ENCODE measurements around the gene CCDC178. TPM values are rescaled to one million over a fixed set of nuclear protein-coding genes. Genes with fewer than 3 reads are reported as not detected.

CCDC178 gene
- total RNA-seq, 2 donors from 2014 or later, result 0.33 to 9.9 TPM

GRCh38 chr18:33446604-33447003, 6.1 kb upstream of the CCDC178 start:
- no peak overlapping the region for H3K27ac ChIP-seq
- H3K27me3 ChIP-seq, result no peaks in the 10 kb centered on the region
- DNase-seq, result no peak
- H3K4me3 ChIP-seq, result no peak overlapping the region
- H3K36me3 ChIP-seq (replicated peaks in 1 of 2; ENCODE audit: insufficient read depth in 1 of 2, low read depth in 2 of 2), result no peaks in the 10 kb centered on the region
- no peaks in the 10 kb centered on the region for H3K4me1 ChIP-seq
- WGBS, 2 donors, result 0 to 37% methylated on average over 1 of the region's 1 CpG
- H3K9me3 ChIP-seq, result no peaks in the 10 kb centered on the region
- ATAC-seq, result no peak
- TF ChIP-seq CTCF (IDR thresholded peaks at IDR 0.05), result no peak
- TF ChIP-seq POLR2A (IDR thresholded peaks at IDR 0.05), result no peak
- intact Hi-C loops (cut with DNase I), result no loop called here

- 46 to 62% methylated on average over 2 of the region's 2 CpGs for WGBS, 2 donors
- Histone ChIP-seq H3K4me3 (no peak overlapping the region), H3K27ac (no peak overlapping the region), H3K4me1 (peaks cover 2% of the 10 kb centered on the region), H3K36me3 (replicated peaks in 1 of 2; ENCODE audit: insufficient read depth in 1 of 2, low read depth in 2 of 2) (no peaks in the 10 kb centered on the region), H3K9me3 (no peaks in the 10 kb centered on the region), H3K27me3 (no peaks in the 10 kb centered on the region)
- intact Hi-C loops (cut with DNase I), result no loop called here
- TF ChIP-seq POLR2A (IDR thresholded peaks at IDR 0.05) (no peak), CTCF (IDR thresholded peaks at IDR 0.05) (no peak)
- DNase-seq (no peak), ATAC-seq (no peak)
These were observed 4.2 kb upstream of the CCDC178 start for GRCh38 chr18:33444709-33445108.

GRCh38 chr18:33432857-33433256, 7.7 kb downstream of the CCDC178 start:
- Histone ChIP-seq H3K4me3 (no peak overlapping the region), H3K36me3 (replicated peaks in 1 of 2; ENCODE audit: insufficient read depth in 1 of 2, low read depth in 2 of 2) (no peaks in the 10 kb centered on the region), H3K4me1 (no peaks in the 10 kb centered on the region), H3K9me3 (no peaks in the 10 kb centered on the region), H3K27me3 (no peaks in the 10 kb centered on the region), H3K27ac (no peak overlapping the region)
- 33 to 65% methylated on average over 1 of the region's 1 CpG for WGBS, 2 donors
- ATAC-seq, result no peak
- no peak for DNase-seq
- intact Hi-C loops (cut with DNase I), result no loop called here
- no peak for TF ChIP-seq CTCF (IDR thresholded peaks at IDR 0.05)
- TF ChIP-seq POLR2A (IDR thresholded peaks at IDR 0.05), result no peak

GRCh38 chr18:33427549-33427948, 13.0 kb downstream of the CCDC178 start:
- intact Hi-C loops (cut with DNase I), result no loop called here
- ATAC-seq (no peak), DNase-seq (no peak)
- no peaks in the 10 kb centered on the region for H3K27me3 ChIP-seq
- TF ChIP-seq POLR2A (IDR thresholded peaks at IDR 0.05) (no peak), CTCF (IDR thresholded peaks at IDR 0.05) (no peak)
- H3K36me3 ChIP-seq (replicated peaks in 1 of 2; ENCODE audit: insufficient read depth in 1 of 2, low read depth in 2 of 2), result no peaks in the 10 kb centered on the region
- H3K4me1 ChIP-seq, result no peaks in the 10 kb centered on the region
- H3K27ac ChIP-seq, result no peak overlapping the region
- H3K9me3 ChIP-seq, result no peaks in the 10 kb centered on the region
- 58 to 66% methylated on average over 2 of the region's 2 CpGs for WGBS, 2 donors
- no peak overlapping the region for H3K4me3 ChIP-seq

- Histone ChIP-seq H3K27me3 (no peaks in the 10 kb centered on the region), H3K9me3 (no peaks in the 10 kb centered on the region), H3K4me1 (no peaks in the 10 kb centered on the region), H3K36me3 (replicated peaks in 1 of 2; ENCODE audit: insufficient read depth in 1 of 2, low read depth in 2 of 2) (no peaks in the 10 kb centered on the region), H3K4me3 (no peak overlapping the region), H3K27ac (no peak overlapping the region)
- TF ChIP-seq CTCF (IDR thresholded peaks at IDR 0.05), result no peak
- no peak for DNase-seq
- intact Hi-C loops (cut with DNase I), result no loop called here
- ATAC-seq, result no peak
- 64 to 67% methylated on average over 14 of the region's 14 CpGs for whole genome bisulfite sequencing, 2 donors
These were observed 16.1 kb downstream of the CCDC178 start for GRCh38 chr18:33424266-33424946.
